ENCODE results near the gene WNT7B. TPM values are rescaled to one million over a fixed set of nuclear protein-coding genes. Genes with fewer than 3 reads are reported as not detected.

Gene WNT7B
- total RNA-seq, 1 experiment from 2014 or later = not detected

DNA sequence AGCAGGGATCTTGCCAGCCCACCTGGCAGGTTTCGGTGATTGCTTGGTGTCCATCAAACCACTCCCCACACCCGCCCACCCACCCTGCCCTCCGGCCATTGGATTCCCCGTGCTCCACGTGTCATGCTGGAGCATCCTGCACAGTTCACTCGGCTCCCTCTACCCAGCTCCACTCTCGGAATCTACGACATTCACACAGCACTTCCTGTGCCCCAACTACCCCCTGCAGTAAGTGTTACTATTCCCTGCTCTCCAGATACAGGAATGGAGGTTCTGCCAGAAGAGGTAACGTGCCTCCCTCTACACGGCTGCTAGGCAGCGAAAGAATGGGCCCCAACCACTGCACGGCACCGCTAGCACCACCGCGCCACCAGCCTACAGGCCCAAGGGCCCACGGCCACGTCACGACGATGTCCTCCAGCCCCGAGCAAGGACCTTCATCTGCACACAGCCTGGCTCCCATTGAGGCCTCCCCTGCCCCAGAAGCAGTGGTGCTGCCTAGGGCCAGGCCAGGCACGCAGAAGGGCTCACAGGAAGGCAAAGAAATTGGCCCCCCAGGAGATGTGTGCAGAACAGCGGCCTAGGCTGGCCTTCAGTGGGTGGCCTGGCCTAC lies 27.6 kb downstream of the WNT7B start:
- intact Hi-C loops (cut with micrococcal nuclease; ENCODE audit: unreplicated experiment) = no loop called here
- Histone ChIP-seq H3K27ac (ENCODE audit: low read depth, low read length, poor library complexity, severe bottlenecking) (no peak overlapping the region), H3K36me3 (ENCODE audit: insufficient read depth, low read length, poor library complexity, severe bottlenecking) (no peaks in the 10 kb centered on the region), H3K4me1 (ENCODE audit: insufficient read depth, low read length, poor library complexity, severe bottlenecking) (no peaks in the 10 kb centered on the region), H3K4me3 (ENCODE audit: low read depth, low read length, poor library complexity, severe bottlenecking) (no peak overlapping the region), H3K9me3 (ENCODE audit: low read depth, low read length, poor library complexity, severe bottlenecking) (no peaks in the 10 kb centered on the region), H3K27me3 (replicated peaks; ENCODE audit: insufficient read depth, low read depth, low read length, poor library complexity) (no peaks in the 10 kb centered on the region)
- no TSS peak for BruUV-seq (replicated peaks)
- TF ChIP-seq EZH2 (IDR thresholded peaks at IDR 0.05; ENCODE audit: borderline replicate concordance, low read depth, low read length, poor library complexity, severe bottlenecking) = no peak
- TF ChIP-seq, protein P1, sequence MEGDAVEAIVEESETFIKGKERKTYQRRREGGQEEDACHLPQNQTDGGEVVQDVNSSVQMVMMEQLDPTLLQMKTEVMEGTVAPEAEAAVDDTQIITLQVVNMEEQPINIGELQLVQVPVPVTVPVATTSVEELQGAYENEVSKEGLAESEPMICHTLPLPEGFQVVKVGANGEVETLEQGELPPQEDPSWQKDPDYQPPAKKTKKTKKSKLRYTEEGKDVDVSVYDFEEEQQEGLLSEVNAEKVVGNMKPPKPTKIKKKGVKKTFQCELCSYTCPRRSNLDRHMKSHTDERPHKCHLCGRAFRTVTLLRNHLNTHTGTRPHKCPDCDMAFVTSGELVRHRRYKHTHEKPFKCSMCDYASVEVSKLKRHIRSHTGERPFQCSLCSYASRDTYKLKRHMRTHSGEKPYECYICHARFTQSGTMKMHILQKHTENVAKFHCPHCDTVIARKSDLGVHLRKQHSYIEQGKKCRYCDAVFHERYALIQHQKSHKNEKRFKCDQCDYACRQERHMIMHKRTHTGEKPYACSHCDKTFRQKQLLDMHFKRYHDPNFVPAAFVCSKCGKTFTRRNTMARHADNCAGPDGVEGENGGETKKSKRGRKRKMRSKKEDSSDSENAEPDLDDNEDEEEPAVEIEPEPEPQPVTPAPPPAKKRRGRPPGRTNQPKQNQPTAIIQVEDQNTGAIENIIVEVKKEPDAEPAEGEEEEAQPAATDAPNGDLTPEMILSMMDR (conservative IDR thresholded peaks at IDR 0.05; ENCODE audit: low read depth, low read length) = no peak
- no peak for DNase-seq (ENCODE audit: low spot score)
- ChIA-PET POLR2A (ENCODE audit: low non-redundant PET) (interaction anchor here (0.7 kb wide), 1 partner anchor 11 kb away, joined by 30 read pairs; no protein-coding TSS in a partner anchor), CTCF (no interaction called here)

DNA sequence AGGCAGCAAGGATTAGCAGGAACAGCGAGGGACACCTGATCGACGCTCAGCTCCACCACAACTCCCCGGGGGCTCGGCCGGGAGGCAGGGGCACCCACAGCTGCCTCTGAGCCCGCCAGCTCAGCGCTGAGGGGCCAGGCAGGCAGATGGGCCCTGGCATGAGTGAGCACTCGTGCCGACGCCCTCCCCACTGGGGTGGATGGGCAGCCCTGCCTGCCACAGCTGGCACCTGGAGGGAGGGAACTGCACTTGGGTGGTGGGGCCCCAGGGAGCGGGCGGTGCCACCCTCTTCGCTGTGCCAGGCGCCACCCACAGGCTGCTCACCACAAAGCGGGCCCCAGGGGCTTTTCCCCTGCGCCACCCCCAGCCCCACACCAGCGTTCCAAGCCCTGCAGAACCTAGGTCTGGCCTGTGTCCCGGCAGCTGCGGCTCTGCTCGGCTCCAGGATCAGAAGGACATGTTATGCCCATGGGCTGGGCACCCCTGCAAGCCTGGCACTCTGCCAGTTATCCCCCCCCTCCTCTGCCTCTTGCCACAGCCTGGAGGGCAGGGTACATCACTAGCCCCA lies 28.8 kb downstream of the WNT7B start:
- Histone ChIP-seq H3K27me3 (replicated peaks; ENCODE audit: insufficient read depth, low read depth, low read length, poor library complexity) (no peaks in the 10 kb centered on the region), H3K27ac (ENCODE audit: low read depth, low read length, poor library complexity, severe bottlenecking) (no peak overlapping the region), H3K4me1 (ENCODE audit: insufficient read depth, low read length, poor library complexity, severe bottlenecking) (no peaks in the 10 kb centered on the region), H3K36me3 (ENCODE audit: insufficient read depth, low read length, poor library complexity, severe bottlenecking) (no peaks in the 10 kb centered on the region), H3K4me3 (ENCODE audit: low read depth, low read length, poor library complexity, severe bottlenecking) (no peak overlapping the region), H3K9me3 (ENCODE audit: low read depth, low read length, poor library complexity, severe bottlenecking) (no peaks in the 10 kb centered on the region)
- POLR2A ChIA-PET (ENCODE audit: low non-redundant PET) = no interaction called here
- no peak for TF ChIP-seq EZH2 (IDR thresholded peaks at IDR 0.05; ENCODE audit: borderline replicate concordance, low read depth, low read length, poor library complexity, severe bottlenecking)
- TF ChIP-seq, protein P1 (conservative IDR thresholded peaks at IDR 0.05; ENCODE audit: low read depth, low read length) = no peak
- no peak for DNase-seq (ENCODE audit: low spot score)
- intact Hi-C loops (cut with micrococcal nuclease; ENCODE audit: unreplicated experiment) = no loop called here
- BruUV-seq (replicated peaks) = no TSS peak
- CTCF ChIA-PET = interaction anchor here (0.5 kb wide), 1 partner anchor 48 kb away, joined by 3 read pairs; no protein-coding TSS in a partner anchor

DNA sequence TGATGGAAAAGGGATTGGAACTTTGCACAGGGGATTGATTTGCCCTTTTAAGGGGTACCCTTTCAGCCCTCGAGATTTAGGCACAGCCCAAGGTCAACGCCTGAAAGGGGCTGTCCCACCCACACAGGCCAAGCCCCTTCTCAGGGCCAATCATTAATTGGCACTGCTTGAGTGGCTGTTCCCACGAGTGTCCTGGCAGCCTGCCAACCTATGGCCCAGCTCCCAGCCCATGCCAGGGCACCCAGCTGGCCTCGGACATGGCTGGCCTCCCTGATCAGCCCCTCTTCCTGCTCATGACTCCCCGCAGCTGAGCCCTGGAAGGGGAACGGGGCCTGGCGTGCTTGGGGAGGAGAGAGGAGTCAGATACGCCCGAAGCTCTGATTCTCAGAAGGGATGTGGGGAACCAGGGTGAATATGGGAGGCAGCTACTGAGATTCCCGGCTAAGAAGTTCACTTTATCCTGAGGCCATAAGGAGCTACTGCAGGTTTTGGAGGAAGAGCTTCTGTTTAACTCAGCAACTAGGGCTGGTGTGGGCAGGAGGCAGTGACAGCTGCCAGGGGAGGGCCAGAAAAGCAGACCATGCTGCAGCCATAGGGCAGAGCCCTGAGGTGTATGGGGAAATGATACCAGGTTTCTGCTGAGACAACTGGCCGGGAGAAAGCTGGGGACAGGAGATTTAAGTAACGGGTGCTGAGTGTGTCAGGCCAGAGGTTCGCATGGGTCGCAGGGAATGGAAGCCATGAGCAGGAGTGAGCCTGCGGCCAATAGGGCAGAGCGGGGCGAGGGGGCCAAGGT lies 30.0 kb downstream of the WNT7B start:
- no peak overlapping the region for H3K27ac ChIP-seq (ENCODE audit: low read depth, low read length, poor library complexity, severe bottlenecking)
- intact Hi-C loops (cut with micrococcal nuclease; ENCODE audit: unreplicated experiment) = no loop called here
- CTCF ChIA-PET = no interaction called here
- no peaks in the 10 kb centered on the region for H3K9me3 ChIP-seq (ENCODE audit: low read depth, low read length, poor library complexity, severe bottlenecking)
- BruUV-seq (replicated peaks) = no TSS peak
- POLR2A ChIA-PET (ENCODE audit: low non-redundant PET) = no interaction called here
- no peaks in the 10 kb centered on the region for H3K27me3 ChIP-seq (replicated peaks; ENCODE audit: insufficient read depth, low read depth, low read length, poor library complexity)
- no peak for TF ChIP-seq EZH2 (IDR thresholded peaks at IDR 0.05; ENCODE audit: borderline replicate concordance, low read depth, low read length, poor library complexity, severe bottlenecking)
- TF ChIP-seq, protein P1 (conservative IDR thresholded peaks at IDR 0.05; ENCODE audit: low read depth, low read length) = no peak
- no peak overlapping the region for H3K4me3 ChIP-seq (ENCODE audit: low read depth, low read length, poor library complexity, severe bottlenecking)
- DNase-seq (ENCODE audit: low spot score) = no peak
- no peaks in the 10 kb centered on the region for H3K36me3 ChIP-seq (ENCODE audit: insufficient read depth, low read length, poor library complexity, severe bottlenecking)
- H3K4me1 ChIP-seq (ENCODE audit: insufficient read depth, low read length, poor library complexity, severe bottlenecking) = no peaks in the 10 kb centered on the region
